Skin of body (tissue), 2 donors: ENCODE data around the gene PPDPF. TPM values are rescaled to one million over a fixed set of nuclear protein-coding genes. Genes with fewer than 3 reads are reported as not detected.
"Not testable (repeated sequence)": the region's sequence is repeated elsewhere in the genome, so short reads cannot be mapped to it uniquely, and the experiment has no call there.

Experiments
- DNase-seq: peaks from one replicate; lab custom pipeline; 2025; lab: John Stamatoyannopoulos, UW
- total RNA-seq: library from RNA; depleted of rRNA; stranded (reverse); fragments of >200 nt; gene quantifications from one replicate; pipeline ENCODE4 v1.2.3, GENCODE V29; 2014

Gene PPDPF
- total RNA-seq, 1 donor from 2014 or later = 30.8 TPM

DNA sequence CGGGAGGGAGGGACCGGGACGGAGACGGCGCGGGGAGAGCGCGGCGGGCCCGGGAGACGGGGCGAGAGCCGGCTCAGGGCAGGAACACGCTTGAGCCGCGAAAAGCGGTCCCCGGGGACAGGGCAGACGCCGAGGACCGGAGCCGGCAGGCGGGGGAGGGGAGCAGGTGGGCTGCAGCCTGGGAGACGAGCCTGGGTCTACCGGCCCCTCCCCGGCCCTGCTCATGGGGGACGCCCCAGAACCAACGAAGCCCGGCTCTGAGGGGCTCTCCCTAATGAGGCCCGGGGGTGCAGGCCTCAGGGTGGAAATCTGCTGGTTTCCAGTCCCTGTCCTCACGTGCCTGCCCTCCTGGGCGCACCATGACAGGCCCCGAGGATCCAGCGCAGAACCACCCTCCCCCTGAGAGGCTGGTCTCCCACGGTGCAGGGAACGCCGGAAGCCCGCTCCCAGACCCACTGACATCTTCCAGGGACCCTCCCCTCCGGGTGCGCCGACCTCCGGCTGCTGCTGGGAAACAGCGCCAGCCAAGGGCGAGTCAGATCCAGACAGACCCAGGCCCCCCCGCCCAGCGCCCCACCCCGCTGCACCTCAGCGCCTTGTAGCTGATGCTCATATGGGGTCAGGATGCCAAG is 21.1 kb upstream of the PPDPF start:
- no peak for DNase-seq

DNA sequence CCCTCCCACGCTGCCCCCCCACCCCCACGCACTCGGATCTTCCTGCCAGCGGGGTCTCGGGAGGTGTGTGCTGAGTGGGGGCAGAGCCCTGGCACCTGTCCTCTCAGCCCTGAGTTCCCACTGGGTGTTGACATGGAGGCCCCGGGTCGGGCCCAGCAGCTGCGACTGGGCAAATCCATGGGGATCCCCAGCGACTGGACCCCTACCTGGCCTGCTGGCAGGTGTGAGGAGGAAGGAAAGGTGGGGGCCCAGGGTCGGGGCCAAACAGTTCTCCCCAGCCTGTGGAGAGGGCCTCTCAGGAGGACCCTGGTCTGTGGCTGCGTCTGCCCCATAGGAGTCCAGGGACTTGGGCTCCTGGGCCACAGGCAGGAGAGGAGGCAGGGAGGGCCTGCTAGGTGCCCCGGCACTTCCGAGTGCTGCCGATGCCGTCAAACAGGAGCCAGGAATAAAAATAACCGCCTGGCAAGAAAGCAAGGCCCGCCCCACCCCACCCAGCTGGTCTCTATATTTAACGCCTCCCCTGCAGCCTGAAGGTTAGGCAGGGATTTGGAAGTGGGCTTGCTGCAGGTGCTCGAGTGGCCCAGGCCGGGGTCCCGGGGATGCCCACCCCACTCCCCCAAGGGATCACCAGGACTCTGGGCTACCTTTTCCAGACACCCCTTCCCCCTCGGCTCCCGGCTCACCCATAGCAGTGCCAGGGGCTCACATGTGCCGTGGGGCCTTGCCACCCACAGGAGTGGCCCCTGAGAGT is 20.2 kb upstream of the PPDPF start:
- DNase-seq = no peak

DNA sequence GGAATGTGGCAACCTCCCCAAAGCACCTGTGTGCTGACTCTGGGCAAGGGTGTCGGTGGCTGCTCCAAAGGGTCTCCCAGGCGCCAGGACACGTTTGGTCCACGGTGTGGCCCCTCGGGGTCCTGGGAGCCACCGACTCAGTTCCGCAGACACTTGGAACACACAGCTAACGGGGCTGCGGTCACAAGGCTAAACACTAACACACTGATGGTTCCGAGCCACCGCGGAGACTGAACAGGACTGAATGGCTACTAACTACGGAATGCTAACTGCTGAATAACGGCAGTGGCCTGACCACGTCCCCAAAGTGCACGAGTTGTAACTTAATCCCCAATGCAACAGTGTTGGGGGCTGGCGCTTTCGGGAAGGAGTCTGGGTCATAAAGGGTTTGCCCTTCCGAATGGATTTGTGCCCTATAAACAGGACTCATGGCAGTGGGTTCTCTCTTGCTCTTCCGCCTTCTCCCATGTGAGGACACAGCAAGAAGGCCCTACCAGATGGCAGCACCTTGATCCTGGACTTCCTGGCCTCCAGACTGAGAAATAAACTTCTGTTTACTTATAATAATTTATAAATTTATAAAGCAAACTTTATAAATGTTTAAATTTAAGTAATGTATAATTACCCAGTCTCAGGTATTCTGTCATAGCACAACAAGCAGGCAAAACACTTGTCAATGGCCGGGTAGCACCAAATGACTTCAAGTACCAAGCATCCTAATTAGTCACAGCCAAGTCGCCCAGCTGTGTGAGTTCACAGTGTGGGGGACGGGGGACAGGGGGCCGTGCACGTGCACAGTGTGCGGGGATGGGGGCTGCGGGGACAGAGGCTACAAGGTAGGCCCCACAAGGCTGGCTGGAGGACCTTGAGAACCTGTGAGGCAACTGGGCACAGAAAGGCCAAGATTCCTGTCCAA is 19.4 kb upstream of the PPDPF start:
- DNase-seq = no peak

DNA sequence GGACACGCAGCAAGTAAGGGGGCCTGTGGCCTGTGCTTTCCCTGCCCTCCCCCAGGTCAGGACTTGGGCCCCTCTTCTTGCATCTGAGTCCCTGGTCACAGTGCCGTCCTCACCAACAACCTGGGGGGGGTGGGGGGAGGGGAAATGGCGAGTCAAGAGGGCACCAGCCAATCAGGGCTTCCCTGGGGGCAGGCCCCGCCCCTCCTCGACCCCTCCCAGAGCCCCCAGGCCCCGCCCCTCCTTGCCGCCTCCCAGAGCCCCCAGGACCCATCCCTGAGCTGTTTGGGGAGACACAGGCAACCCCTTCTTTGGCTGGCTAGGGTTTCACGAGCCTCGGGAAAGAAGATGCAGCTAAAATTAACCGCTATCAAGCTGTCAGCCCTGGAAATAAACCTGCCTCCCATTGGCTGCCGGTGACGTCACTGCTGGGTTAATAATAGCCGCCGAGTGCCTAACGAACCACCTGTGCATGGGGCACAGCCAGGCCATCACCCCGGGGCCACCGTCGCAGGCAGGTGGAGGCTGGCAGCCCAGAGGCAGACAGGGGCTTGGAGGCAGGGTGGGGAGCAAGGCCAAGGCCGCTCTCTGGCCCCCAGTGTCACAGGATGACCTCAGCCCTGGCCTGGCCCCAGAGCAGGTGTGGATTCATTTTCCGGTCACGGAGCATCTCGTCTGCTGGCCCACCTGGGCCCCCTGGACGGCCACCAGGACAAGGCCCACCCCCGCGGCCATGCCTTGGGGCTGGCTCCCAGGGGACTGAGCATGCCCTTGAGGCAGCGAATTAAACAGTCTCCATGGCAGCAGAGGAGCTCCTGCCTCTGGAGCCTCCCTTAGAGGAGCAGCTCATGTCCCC is 18.5 kb upstream of the PPDPF start:
- no peak for DNase-seq

DNA sequence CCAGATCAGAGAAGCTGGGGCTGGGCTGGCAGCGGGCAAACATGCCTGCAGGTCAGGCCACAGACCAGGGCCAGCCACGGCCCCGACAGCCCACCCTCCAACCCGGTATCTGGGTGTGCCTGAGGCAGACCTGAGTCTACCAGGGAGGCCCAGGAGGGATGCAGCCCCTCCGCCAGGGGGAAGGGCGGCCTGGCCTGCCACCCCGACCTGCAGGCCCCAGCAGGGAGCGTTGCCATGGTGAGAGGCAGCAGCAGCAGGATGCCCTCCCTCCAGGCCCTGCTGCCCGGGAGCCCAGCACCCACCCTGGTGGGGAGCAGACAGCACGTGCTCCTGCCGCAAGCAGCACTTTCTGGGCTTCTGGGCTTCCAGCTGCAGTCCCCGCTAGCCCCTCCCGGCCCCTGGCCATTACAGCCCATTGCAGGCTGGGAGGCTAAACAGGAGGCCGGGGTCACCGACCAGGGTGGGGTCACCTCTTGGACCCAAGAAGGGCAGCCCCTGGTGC is 17.8 kb upstream of the PPDPF start:
- no peak for DNase-seq

DNA sequence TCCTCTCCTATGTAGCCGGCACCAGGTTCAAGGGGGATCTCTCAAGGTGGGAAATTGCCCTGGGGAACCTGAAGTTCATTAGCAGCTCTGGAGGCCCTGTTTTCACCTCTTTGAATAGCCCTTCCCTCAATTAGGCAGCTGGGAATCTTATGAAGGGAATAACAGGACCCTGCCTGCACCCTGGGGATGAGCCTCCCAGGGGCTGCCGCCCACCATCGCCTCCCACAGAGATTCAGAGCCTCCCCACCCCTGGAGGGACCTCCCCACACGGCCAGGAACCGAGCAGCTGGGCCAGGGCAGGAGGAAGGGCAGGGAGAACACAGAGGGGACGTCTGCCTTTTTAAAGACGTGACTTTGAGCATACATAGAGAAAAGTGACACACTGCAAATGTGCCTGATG is 17.0 kb upstream of the PPDPF start:
- no peak for DNase-seq

DNA sequence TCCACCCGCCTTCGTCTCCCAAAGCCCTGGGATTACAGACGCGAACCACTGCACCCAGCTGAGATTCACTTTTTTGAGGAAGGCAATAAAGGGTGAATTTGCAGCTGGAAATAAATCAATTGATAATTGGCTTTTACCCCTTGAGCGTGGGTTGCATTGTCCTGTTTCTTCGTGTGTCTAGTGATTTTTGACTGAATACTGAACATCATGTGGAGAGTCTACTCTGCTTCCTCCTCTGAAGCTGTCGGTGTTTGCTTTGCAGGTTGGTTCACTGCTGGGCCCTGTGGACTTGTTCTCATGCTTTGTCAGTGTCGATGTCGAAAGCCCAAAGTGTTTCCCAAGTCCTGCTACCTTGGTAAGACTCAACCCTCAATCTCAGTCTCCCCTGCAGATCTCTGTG is 15.9 kb upstream of the PPDPF start:
- no peak for DNase-seq

DNA sequence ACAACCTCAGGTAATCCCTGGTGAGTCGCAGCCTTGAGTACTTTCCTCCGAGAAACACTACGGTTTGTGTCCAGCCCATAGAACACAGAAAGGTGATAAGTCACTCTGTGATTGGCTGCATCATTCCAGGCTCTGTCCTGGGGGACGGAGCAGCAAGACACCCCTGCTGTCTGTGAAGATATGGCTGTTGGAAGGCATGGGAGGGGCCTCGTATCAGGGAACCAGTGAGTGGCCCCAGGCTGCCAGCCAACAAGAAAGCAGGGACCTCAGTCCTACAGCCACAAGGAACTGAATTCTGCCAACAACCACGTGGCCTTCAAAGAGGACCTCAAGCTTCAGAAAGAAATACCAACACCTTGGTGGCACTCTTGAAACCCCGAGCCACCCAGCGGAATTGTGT is 15.3 kb upstream of the PPDPF start:
- no peak for DNase-seq

DNA sequence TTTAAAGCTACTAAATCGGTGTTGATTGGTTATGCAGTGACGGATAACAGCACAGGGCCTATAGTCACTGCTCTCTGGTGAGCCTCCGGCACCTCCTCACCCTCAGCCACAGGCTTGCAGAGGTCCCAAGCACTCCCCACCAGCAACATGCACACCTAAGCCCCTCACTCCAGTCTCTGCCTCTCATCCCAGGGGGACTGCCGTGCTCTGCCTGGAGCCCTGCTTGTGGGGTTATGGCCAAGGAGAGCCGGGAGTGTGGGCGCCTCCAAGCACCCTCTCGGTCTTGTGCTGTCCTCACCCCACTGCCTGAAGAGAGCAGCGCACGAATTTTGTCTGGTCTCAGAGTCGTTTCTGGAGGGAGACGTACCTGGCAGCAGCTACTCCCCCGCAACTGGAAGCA is 14.8 kb upstream of the PPDPF start:
- DNase-seq = no peak

DNA sequence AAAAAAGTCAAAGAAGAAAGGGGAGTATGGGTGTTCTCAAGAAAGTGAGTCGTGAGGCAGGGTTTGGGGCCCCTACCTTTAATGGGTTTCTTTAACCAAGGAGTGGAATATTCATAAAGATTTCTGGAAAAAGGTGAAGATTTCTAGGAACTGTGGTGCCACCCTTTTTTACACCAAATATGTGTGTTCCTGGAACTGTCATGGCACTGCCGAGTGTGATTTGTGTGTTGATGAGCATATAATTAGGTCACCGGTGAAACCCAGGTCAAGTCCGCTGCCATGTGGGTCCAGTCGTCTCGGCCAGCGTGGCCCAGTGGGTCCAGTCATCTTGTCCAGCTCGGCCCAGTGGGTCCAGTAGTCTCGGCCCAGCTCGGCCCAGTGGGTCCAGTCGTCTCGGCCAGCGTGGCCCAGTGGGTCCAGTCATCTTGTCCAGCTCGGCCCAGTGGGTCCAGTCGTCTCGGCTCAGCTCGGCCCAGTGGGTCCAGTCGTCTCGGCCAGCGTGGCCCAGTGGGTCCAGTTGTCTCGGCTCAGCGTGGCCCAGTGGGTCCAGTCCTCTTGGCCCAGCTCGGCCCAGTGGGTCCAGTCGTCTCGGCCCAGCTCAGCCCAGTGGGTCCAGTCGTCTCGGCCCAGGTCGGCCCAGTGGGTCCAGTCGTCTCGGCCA is 13.4 kb upstream of the PPDPF start:
- DNase-seq = no peak

DNA sequence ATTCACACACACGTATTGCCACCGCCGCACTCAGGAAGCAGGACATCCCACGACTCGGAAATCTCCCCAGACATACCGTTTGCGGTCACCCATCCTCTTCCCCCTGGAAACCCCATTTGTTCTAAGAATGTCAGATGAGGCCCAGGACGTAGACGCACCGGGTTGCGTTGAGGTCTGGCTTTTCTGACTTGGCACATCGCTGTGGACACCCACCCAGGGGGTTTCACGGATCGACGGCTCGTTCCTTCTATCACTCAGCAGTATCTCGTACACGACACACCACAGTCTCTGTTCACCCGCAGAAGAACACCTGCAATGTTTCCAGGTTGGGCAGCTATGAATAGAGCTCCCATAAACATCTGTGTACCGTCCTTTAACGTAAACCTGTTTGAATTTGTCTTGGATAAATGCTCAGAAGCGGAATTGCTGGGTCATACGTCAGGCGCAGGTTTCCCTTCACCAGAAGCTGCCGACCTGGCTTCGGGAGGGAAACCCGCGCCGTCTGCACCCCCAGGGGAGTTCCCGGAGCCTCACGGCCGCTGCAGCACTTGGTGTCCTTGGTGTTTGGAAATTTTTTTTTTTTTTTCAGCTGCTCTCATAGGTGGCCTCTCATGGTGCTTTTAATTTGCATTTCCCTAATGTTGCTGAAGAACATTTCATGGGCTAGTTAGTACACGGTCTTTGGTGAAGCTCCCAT is 12.3 kb upstream of the PPDPF start:
- no peak for DNase-seq

DNA sequence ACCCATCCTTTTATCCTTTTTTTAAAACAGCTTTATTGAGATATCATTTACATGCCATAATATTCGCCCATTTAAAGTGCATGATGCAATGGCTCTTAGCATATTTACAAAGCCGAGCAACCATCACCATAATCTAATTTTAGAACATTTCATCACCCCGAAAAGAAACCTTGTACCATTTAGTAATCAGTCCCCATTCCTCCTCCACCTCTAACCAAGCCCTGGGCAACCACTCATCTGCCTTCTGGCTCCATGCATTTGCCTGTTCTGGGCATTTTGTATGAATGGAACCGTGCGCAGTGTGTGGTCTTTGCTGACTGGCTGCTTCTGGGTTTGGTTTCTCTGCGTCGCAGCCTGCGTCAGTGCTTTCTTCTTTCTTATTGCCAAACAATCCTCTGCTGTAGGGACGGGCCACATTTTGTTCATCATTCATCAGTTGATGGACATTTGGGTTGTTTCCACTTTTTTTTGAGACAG is 11.4 kb upstream of the PPDPF start:
- DNase-seq = no peak

DNA sequence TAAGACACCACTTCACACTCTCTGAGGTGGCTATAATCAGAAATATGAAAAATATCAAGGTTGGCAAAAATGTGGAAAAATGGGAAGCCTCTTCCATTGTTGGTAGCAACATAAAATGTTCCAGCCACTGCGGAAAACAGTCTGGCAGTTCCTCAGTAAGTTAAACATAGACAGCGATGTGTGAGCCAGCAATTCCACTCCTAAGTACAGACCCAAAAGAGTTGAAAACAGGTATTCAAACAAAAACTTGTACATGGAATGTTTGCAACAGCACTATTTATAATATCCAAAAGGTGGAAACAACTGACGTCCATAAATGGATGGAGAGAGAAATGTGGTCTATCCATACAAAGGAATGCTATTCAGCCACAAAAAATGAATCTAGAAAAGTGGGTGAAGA is 7.4 kb upstream of the PPDPF start:
- no peak for DNase-seq

DNA sequence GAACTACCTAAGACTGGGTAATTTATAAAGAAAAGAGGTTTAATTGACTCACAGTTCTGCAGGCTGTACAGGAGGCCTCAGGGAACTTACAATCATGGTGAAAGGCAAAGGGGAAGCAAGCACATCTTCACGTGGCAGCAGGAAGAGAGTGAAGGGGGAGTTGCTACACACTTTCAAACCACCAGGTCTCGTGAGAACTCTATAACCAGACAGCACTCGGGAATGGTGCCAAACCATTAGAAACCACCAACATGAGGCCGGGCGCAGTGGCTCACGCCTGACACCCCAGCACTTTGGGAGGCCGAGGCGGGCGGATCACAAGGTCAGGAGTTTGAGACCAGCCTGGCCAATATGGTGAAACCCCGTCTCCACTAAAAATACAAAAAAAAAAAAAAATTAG is 6.0 kb upstream of the PPDPF start:
- not testable (repeated sequence) for DNase-seq

DNA sequence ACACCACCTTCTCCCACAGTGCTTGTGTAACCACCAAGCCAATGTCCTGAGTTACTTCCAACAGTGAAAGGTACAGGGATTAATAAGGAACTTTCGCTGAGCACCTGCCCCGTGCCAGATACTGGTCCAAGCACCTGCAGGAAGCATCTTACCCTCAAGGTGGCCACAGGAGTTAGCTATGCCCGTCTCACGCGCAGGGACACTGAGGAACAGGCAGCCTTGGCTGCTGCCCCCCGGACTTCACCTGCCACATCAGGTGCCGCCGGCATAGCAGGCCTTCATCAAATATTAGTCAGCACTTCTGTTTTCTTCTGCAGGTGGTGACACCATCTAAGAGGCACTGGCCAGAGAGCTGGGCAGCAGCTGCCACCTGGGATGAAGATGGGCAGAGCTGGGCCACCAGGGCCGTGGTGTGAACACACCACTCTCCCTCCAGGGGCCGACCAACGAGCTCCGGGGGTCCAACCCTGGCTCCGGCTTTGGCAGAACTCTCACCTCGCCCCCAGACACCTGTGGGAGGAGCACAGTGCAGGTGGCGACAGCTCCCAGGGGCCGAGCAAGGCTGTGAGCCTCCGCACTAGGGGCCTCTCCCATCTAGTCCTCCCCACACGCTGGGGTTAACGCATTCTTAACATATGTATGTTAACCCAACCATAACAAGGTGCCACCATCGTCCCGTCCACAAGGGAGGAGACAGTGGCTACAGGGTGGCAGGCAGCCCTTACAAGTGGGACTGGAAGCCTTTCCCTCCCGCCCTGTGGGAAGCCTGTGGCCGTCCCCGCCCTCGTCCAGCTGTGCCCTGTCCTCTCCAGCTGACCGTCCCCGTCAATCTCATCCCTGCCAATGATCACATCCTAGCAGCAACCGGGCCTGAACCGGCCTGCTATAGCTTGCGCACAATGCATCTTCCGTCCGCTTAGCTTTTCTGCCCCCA is 2.9 kb upstream of the PPDPF start:
- DNase-seq = no peak

DNA sequence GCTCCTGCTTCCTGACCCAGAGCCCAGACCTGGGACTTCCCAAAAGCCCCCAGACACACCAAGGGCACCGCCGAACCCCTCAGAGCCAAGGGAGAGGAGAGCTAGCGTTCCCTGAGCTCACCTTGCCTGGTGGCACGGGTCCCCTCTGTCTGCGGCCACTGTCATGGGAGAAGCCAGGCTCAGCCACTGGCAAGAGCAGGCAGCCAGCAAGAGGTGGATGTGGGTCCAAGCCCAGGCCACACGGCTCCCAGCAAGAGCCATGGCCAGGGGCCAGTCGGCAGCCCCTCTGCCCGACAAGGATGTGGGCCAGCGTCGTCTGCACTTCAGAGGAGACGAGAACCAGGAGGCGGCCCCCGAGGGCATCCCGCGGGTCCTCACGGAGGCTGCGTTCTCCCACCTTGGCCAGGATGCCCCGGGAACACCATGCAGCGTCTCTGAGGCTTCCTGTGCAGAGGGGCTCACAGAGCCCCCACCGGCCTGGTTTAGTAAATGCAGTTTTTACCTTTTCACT is 2.2 kb upstream of the PPDPF start:
- DNase-seq = no peak

DNA sequence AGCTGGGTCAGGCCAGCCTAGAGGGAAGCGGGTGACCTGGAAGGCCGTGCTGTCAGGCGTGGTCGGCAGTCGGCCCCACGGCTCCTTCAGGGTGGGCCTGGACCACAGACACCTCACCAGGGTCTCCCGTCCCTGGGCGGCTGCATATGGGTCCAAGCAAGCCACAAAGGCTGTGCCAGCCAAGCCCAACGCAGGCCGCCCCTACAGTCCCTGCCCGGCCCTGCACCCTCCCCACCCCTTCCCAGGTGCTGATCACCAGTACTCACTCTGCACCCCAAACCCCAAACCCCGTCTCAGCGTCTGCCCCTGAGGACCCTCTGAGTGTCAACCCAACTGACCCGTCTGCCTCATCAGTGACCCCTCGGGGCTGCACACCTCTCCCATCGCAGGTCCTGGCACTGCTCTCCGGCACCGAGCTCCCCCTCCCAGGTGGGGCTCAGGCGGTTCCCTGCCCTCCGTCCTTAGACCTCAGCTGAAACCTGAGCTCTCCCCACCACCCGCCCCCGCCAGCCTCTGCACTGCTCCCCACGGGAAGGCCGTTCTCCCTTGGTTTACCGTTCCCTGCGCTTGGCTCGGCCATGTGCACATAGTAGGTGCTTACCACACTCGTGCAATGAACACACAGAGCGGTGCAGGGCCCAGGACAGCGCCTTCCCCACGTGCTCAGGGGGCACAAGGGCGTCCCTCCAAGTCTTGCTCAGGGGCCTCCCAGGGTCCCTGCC is 1.5 kb upstream of the PPDPF start:
- no peak for DNase-seq
